Glutamatergic neuron (in vitro differentiated cells): Measurements from ENCODE around the gene HOXB2. TPM values are rescaled to one million over a fixed set of nuclear protein-coding genes. Genes with fewer than 3 reads are reported as not detected.
"Not testable (repeated sequence)": the region's sequence is repeated elsewhere in the genome, so short reads cannot be mapped to it uniquely, and the experiment has no call there.

Experiments
- DNase-seq: peaks from one replicate; pipeline ENCODE4 v3.0.0; 2022
- H3K27ac Mint-ChIP-seq: one replicate; pipeline ENCODE4 v1.8.0; 2020; ENCODE audit warnings: mild to moderate bottlenecking, mixed read lengths, inconsistent platforms; ENCODE audit not compliant: unreplicated experiment
- H3K27me3 Mint-ChIP-seq: one replicate; pipeline ENCODE4 v1.8.0; 2020; ENCODE audit warnings: mild to moderate bottlenecking, moderate library complexity, mixed read lengths, inconsistent platforms; ENCODE audit not compliant: unreplicated experiment
- H3K36me3 Mint-ChIP-seq: one replicate; pipeline ENCODE4 v1.8.0; 2020; ENCODE audit warnings: mild to moderate bottlenecking, mixed read lengths, inconsistent platforms; ENCODE audit not compliant: unreplicated experiment
- H3K4me1 Mint-ChIP-seq: one replicate; pipeline ENCODE4 v1.8.0; 2020; ENCODE audit warnings: mild to moderate bottlenecking, low read depth, mixed read lengths, inconsistent platforms; ENCODE audit not compliant: unreplicated experiment
- H3K4me3 Mint-ChIP-seq: one replicate; pipeline ENCODE4 v1.8.0; 2020; ENCODE audit warnings: mild to moderate bottlenecking, mixed read lengths, inconsistent platforms; ENCODE audit not compliant: unreplicated experiment
- H3K9me3 Mint-ChIP-seq: one replicate; pipeline ENCODE4 v1.8.0; 2020; ENCODE audit warnings: mild to moderate bottlenecking, moderate library complexity, mixed read lengths, inconsistent platforms; ENCODE audit not compliant: unreplicated experiment
- CTCF ChIP-seq: fragments of 200-600 bp; sonication (generic); IDR thresholded peaks from one replicate; pipeline ENCODE4 v1.5.0; 2021; ENCODE audit not compliant: partially characterized antibody, unreplicated experiment
- total RNA-seq: library from RNA; stranded (reverse); fragmentation: NEBNext Ultra II Directional; extraction: Animal tissue kit (Norgen Biotek cat#: 25700); gene quantifications from one replicate; pipeline ENCODE4 v1.2.1, GENCODE V29; 2021; ENCODE audit not compliant: unreplicated experiment

The HOXB2 gene
- total RNA-seq, 1 donor from 2014 or later, result 12.7 TPM

GRCh38 chr17:48541577-48542113, 3.3 kb downstream of the HOXB2 start:
- peak overlapping the region; percentile 85 for H3K4me3 Mint-ChIP-seq
- peaks cover 40% of the 10 kb centered on the region for H3K27me3 Mint-ChIP-seq
- no peak for TF ChIP-seq CTCF
- H3K9me3 Mint-ChIP-seq, result peaks cover 17% of the 10 kb centered on the region
- peak; percentile 36 for DNase-seq
- peaks cover 7% of the 10 kb centered on the region for H3K4me1 Mint-ChIP-seq
- no peaks in the 10 kb centered on the region for H3K36me3 Mint-ChIP-seq
- H3K27ac Mint-ChIP-seq, result peak overlapping the region; percentile 94

- peak overlapping the region; percentile 85 for H3K4me3 Mint-ChIP-seq
- TF ChIP-seq CTCF, result no peak
- peak overlapping the region; percentile 94 for H3K27ac Mint-ChIP-seq
- no peaks in the 10 kb centered on the region for H3K36me3 Mint-ChIP-seq
- H3K4me1 Mint-ChIP-seq, result peaks cover 6% of the 10 kb centered on the region
- peaks cover 17% of the 10 kb centered on the region for H3K9me3 Mint-ChIP-seq
- DNase-seq, result no peak
- H3K27me3 Mint-ChIP-seq, result peaks cover 35% of the 10 kb centered on the region
Observed at GRCh38 chr17:48541036-48541576, 3.8 kb downstream of the HOXB2 start.

- Mint-ChIP-seq H3K27ac (no peak overlapping the region), H3K4me3 (peak overlapping the region; percentile 35), H3K4me1 (peaks cover 3% of the 10 kb centered on the region), H3K27me3 (peaks cover 28% of the 10 kb centered on the region), H3K36me3 (no peaks in the 10 kb centered on the region), H3K9me3 (peaks cover 17% of the 10 kb centered on the region)
- TF ChIP-seq CTCF, result no peak
- DNase-seq, result no peak
Observed at GRCh38 chr17:48540213-48540612, 4.7 kb downstream of the HOXB2 start.

GRCh38 chr17:48539177-48539576, 5.7 kb downstream of the HOXB2 start:
- Mint-ChIP-seq H3K4me1 (peaks cover 3% of the 10 kb centered on the region), H3K27ac (no peak overlapping the region), H3K36me3 (no peaks in the 10 kb centered on the region), H3K27me3 (peaks cover 24% of the 10 kb centered on the region), H3K4me3 (no peak overlapping the region), H3K9me3 (peaks cover 15% of the 10 kb centered on the region)
- no peak for DNase-seq
- TF ChIP-seq CTCF, result no peak

GRCh38 chr17:48537316-48537715, 7.6 kb downstream of the HOXB2 start:
- no peak for DNase-seq
- peaks cover 17% of the 10 kb centered on the region for H3K27me3 Mint-ChIP-seq
- peaks cover 3% of the 10 kb centered on the region for H3K4me1 Mint-ChIP-seq
- no peak overlapping the region for H3K4me3 Mint-ChIP-seq
- no peak for TF ChIP-seq CTCF
- no peak overlapping the region for H3K27ac Mint-ChIP-seq
- peaks cover 7% of the 10 kb centered on the region for H3K9me3 Mint-ChIP-seq
- H3K36me3 Mint-ChIP-seq, result no peaks in the 10 kb centered on the region

- H3K27me3 Mint-ChIP-seq, result peaks cover 12% of the 10 kb centered on the region
- not testable (repeated sequence) for H3K4me3 Mint-ChIP-seq, H3K36me3 Mint-ChIP-seq, DNase-seq, H3K27ac Mint-ChIP-seq, H3K9me3 Mint-ChIP-seq, H3K4me1 Mint-ChIP-seq
Observed at GRCh38 chr17:48535793-48536559, 8.9 kb downstream of the HOXB2 start.
